ENCODE data around the gene ACVRL1.
"Not testable (repeated sequence)": the region's sequence is repeated elsewhere in the genome, so short reads cannot be mapped to it uniquely, and the experiment has no call there.

The ACVRL1 gene

DNA sequence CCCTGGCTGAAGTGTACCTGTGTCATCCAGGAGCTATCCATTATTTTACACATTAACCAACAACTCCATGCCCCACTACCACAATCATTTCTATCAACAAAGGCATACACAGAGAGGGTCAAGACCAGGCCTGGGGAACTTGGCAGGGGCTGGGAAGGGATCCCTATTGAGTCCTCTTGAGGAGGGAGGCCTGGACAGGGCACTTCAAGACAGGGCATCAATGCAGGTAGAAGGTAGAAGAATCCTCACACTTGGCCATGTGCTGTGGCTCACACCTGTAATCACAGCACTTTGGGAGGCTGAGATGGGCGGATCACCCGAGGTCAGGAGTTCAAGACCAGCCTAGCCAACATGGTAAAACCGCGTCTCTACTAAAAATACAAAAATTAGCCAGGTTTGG lies 32.8 kb upstream of the ACVRL1 start:
- DNase-seq = no peak

DNA sequence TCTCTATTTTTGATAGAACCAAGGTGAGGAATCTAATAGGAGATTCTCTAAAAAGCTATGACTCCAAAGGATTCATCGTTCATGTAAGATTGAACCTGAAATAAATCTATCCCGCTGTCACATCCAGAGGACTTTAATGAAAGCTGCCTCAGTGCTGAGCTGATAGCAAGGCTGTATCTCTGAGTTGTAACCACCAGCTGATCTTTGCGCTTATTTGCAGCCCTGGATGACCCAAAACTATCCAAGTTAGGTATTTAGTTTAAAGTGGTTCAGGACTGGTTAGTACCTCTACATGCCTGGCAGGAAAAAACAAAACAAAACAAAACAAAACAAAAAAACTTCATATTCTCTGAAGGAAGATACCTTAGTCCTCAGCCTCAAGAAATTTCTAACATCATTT lies 28.2 kb upstream of the ACVRL1 start:
- no peak for DNase-seq

DNA sequence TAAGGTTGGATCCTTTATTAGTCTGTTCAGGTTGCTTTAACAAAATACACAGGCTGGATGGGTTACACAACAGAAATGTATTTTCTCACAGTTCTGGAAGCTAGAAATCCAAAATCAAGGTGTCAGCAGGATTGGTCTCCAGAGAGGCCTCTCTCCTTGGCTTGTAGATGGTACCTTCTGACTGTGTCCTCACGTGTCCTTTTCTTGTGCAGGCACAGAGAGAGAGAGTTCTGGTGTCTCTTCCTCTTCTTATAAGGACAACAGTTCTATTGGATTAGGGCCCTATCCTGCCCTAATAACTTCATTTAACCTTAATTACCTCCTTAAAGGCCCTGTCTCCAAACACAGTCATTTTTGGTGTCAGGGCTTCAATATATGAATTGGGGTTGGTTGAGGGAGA lies 24.0 kb upstream of the ACVRL1 start:
- DNase-seq = no peak

DNA sequence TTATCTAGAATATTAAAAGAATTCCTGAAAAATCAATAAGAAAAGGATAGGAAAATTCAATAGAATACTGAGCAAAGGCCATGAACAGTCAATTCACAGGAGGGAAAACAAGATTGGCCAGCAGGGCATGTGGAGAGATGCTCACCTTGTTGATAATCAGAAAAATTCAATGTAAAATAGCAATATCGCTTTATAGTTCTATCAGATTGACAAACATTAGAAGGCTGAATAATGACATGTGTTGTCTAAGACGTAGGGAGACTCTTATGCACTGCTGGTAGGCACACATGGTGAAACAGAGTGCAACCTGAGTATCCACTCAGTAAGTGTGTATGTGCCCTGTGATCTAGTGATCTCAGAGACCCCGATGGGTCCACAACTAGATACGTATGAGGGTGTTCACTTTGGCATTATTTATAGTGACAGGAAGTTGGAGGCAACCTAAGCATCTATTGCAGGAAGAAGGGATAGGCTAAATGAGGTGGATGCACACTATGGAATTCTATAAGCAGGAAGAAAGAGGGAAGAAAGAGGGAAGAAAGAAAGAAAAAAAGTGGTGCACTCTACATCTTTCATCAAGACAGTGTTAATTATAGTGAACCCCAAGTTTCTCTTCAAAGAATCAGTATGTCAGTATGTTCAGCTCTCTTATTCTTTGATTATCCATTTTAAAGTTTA lies 23.2 kb upstream of the ACVRL1 start:
- no peak for DNase-seq

DNA sequence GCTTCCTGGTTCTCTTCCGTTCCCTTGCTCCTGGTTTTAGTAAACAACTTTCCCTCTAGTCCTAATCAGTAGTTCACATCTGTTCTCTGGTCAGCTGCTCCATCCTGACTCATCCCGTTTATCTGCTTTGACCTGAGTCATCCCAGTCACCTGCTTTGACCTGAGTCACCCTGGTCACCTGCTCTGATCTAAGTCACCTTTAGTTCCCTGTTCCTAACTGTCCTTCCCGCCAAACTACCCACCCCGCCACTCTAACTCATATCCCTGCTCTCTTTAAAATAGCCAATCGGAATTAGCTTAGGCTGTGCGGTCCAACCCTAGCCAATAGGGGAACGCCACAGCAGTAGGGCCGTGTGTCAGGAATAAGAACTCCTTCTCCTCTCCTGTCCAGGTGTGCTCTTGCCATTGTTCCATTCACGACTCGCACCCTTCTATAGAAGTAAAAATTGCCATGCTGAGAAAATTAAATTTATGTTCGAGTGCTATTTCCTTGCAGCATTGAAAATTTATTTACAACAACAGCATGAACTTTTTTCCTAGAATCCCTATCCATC lies 22.6 kb upstream of the ACVRL1 start:
- DNase-seq = no peak

DNA sequence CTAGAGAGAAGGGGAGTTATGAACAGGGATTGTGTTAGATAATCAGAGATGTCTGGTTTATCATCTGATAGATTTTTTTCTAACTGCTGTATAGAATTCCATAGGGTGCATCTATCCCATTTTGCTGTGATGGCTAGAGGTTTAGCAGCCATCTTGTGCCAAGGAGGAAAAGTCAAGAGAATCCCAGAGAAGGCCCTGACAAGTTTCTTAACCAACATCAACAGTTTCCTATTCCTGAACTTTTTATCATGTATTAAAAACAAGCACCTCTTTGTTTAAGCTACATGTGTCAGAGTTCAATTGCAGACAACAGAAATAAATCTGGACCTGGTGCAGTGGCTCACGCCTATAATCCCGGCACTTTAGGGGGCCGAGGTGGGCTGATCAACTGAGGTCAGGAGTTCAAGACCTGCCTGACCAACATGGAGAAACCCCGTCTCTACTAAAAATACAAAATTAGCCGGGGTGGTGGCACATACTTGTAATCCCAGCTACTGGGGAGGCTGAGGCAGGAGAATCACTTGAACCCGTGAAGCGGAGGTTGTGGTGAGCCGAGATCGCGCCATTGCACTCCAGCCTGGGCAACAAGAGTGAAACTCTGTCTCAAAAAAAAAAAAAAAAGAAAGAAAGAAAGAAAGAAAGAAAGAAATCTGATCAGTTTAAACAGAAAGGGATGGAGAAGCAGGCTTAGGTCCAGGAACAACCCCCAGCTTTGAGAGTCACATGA lies 21.8 kb upstream of the ACVRL1 start:
- DNase-seq = not testable (repeated sequence)

DNA sequence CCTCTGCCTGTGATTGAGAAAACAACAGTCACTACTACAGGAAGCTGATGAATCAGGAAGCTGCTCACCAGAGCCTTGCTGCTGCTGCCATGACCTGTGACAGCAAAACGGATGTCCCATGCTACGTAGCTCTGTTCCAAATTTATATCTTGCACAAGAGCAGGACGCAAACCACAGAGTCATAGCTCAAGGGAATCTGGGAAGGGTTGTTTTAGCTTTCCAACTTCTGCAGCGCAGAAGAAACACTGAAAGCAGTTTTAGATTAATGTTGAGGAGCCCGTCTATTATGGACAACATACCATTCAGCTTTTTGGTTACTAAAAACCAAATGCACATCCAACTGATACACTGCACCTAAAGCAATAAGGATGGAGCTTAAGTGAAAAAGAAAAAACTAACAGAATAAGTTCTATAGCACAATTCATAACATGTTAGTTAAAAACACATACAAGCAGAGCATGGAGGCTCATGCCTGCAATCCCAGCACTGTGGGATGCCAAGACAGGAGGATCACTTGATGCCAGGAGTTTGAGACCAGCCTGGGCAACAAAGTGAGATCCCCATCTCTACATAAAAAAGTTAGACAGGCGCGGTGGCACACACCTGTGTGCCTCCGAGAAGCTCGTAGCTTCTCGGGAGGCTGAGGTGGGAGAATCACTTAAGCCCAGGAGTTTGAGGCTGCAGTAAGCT lies 21.1 kb upstream of the ACVRL1 start:
- DNase-seq = no peak

DNA sequence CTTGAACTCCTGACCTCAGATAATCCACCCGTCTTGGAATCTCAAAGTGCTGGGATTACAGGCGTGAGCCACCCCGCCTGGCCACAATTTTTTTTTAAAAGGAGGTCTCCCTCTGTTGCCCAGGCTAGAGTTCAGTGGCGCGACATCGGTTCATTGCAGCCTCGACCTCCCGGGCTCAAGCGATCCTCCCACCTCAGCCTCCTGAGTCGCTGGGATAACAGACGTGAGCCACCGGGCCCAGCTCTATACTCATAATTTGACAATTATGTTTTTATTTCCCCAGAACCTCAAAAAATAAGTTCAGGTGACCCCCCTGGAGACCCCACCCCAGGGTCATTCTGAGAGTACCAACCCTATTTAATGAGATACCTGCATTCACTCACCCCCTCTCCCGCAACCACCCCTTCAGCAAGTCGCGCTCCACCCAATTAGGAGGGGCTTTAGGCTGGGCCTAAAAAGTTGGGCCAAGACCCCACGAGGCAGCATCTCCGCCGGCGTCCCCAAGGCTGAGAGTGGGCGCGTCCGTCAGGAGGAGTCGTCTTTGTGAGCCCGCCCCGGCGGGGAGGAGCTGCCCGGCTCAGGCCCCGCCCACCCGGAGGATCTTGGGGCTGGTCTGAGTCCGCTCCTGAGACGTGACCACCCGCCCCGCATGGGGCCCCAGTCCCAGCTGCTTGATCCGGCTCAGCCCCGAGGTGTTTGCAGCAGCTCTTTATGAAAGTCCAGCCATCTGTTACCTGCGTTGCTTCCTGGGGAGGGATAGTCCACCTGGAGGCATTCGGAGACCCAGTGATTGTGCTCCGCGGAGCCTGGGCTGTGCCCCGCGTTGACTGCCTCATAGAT lies 19.6 kb upstream of the ACVRL1 start, which contains the start of gene ANKRD33:
ANKRD33 (plus strand) TSS at position 628 of the 840 bp plus-strand sequence; CDS start at position 712, 84 bp downstream.
- DNase-seq = no peak

DNA sequence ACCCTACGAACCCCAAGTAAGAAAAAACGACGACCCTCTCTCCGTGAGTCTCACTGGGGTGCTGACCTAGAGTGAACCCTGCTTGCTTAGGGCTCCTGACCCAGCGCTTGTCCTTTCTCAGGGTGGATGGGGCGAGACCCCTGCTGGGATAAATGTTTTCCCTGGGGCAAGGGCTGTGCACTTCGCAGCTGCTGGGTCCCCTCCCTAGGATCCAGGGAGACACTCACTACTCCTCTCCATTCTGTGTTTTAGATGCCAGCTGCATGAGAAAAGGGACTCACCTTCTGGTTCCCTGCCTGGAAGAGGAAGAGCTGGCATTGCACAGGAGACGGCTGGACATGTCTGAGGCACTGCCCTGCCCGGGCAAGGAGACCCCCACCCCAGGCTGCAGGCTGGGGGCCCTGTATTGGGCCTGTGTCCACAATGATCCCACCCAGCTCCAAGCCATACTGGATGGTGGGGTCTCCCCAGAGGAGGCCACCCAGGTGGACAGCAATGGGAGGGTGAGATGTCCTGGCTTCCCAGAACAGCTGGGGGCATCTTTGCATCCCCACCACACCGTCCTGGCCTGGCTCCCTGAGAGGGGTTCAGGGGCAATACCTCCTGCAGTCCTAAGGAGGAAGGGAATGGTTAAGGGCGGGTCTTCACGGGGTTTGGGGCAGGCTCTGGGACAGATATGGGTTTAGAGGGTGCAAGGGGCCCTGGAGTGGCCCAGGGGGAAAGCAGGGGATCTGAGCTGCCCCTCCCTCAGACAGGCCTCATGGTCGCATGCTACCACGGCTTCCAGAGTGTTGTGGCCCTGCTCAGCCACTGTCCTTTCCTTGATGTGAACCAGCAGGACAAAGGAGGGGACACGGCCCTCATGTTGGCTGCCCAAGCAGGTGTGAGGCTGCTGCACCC lies 18.7 kb upstream of the ACVRL1 start:
- no peak for DNase-seq

DNA sequence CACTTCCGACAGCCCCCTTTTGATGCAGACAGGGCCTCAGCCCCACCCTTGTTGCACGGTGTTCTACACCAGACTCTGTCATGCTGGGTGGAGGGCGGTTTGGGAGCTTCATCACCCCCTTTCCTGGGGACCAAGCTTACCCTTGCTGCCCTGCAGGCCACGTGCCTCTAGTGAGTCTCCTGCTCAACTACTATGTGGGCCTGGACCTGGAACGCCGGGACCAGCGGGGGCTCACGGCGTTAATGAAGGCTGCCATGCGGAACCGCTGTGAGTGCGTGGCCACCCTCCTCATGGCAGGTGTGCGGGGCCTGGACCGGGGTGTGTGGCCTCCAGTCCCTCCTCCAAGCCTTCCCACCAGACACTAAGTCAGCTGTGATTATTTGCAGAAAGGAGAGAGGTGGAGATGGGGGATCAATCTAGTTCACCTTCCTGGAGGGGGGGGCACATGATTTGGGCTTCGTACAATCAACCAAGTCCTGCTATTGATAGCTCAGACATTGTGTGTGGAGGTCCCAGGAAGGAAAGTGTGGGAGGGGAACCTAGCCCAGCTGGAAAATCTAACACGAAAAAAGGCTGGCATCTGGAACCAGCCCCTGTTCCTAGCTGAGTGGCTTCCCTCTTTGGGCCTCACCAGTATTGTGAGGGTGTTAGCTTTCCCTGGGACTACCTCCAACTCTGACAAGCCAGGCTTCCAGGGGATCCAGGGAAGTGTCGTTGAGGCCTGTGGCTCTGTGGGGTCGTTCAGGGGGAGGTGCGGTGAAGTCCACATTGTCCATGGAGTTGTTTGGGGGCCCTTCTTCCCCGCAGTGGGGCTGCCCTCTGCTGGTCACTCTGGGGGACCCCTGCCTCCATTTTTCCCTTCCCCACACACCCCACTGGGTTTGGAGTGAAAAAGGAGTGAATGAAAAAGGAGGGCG lies 17.8 kb upstream of the ACVRL1 start:
- no peak for DNase-seq

DNA sequence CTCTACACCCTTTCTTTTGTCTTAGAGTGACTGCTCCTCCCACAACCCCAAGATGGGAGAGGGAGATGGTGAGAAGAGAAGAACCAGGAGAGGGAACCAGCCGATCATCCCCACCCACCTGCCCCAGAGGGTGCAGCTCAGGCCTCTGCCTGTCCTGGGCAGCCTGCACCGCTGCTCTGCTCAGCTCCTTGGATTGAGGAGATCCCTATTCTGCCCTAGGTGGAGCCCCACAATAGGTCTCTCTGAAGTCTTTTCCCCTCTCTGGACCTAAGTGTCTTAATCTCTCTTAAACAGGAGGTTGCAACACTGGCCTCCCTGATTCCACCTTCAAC lies 17.2 kb upstream of the ACVRL1 start:
- no peak for DNase-seq

DNA sequence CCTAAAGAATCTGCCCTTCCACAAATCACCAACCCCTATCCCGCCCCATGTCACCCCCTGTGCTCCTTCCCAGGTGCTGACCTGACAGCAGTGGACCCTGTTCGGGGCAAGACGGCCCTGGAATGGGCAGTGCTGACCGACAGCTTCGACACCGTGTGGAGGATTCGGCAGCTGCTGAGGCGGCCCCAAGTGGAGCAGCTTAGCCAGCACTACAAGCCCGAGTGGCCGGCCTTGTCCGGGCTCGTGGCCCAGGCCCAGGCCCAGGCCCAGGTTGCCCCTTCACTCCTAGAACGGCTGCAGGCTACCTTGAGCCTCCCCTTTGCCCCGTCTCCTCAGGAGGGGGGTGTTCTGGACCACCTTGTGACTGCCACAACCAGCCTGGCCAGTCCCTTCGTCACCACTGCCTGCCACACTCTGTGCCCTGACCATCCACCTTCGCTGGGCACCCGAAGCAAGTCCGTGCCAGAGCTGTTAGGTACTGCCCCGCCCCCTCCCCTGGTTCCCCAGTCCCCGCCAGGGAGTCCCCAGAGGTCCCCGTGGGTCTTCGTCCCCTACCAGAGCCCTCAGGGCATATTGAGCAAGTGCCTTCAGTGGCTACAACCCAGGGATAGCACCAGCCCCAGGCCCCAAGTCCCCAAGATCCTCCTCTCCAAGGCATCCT lies 16.7 kb upstream of the ACVRL1 start:
- DNase-seq = no peak

DNA sequence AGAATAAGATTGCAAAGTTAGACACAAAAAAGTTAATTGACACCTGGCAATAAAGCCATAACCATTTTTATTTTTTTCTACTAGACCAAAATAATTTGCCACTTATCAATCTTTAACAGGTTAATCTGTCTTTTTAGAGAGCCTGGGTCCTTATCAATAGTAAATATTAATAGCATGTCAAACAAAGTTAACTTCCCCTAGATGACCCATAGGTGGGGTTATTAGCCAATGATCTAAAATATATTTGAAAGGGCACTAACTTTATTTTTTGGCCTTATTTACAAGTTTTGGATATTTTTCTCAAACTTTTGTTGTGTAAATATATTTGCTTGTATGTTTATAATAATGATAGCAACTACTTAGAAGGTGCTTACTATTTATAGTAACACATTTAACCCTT lies 15.5 kb upstream of the ACVRL1 start:
- no peak for DNase-seq

DNA sequence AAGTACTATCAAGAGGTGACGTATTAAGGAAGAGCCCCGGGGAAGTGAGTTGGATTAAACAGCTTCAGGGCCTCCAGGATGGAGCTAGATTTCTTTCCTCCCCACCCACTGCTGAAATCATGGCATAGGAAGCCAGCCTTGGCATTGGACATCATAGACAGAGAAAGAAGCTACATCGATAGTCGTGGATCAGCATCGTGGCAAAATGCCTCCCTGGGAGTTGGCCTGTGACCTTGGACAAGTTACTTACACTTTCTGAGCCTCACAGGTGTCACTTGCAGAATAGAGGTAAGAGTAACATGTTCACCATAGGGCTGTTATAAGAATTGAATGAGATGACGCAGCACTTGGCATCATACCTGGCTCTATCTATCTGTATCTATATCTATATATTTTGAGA lies 13.5 kb upstream of the ACVRL1 start:
- DNase-seq = no peak

DNA sequence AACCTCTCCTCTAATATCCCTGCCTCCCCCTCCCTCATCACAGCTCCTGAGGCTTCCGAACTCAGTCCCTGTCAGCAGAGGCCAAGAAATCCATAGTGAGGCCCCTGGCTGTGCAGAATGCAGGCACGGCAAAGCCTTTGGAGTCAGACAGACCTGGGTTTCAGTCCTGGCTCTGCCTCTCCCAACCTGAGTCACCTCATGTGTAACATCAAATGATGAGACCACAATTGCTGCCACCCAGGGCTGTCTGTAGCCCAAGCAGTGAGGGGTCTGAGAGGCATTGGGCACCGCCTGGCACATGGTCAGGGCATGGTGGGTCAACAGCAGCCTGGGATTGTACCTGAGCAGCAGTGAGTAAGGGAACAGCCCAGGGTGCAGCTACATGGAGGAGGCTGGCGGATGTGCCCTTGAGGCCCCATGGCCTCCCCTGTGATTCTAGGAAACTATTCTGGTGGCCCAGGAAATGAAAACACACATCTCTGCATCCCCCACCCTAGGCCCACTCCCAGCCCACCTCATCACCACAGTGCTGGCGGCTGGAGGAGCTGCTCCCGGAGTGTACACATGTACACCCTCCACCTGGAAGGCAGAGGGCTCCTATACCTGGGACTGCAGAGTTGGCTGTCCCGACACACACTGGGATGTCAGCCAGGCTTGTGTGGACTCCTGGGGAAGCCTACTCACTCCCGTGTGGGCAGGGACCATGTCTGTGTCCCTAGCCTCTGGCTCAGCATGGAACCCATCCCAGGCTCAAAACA lies 11.7 kb upstream of the ACVRL1 start:
- no peak for DNase-seq

DNA sequence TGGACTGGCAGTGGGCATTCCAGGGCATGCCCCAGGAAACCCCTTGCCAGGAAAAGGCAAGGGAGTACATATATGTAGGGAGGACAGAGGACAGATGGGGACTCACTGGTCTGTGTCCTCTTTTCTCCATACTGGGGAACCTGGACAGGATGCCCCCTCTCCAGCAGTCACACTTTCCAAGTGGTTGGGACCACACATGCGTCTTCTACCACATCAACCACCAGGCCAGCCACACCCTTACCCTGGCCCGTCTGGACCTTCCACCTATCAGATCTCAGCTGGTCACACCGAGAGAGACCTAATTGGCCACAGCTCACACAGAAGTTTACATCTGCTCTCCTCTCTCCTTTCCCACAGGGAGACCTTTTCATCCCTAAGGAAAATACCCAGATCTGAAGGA lies 11.1 kb upstream of the ACVRL1 start:
- no peak for DNase-seq

DNA sequence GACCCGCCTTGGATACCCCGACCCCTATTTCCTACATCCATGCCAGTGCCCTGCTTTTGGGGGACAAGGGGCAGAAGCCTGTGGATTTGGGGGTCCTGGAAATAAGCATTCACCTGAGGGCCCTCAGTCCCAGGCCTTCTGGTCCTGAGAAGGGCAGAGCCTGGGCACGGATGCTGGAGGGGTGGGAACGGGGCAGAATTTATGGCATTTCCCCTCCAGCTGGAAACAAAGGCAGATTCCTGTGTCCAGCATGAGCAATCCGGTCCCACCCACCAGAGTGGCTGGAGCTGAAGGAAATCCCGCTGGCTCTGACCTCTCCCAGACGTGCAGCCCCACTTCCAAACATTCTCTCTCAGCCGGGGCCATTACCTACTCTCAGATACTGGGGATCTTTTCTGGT lies 10.1 kb upstream of the ACVRL1 start:
- no peak for DNase-seq

DNA sequence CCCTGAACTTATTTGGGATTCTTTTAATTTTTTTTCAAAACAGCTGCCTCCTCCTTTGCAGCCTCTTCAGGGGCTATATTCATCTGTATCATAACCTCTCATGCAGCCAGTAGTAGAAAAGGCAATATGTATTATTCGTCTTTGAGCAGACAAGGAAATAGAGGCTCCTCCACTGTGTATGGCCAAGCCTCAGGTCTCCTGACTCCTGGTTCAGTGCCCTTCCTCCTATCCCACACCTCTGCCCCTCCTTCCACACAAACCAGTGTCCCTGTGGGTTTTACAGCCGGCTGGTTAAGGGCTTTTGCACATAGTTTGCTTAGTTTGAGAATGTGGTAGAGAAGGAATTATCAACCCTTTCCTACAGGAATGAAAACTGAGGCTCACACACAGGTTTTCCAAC lies 8.8 kb upstream of the ACVRL1 start:
- no peak for DNase-seq

DNA sequence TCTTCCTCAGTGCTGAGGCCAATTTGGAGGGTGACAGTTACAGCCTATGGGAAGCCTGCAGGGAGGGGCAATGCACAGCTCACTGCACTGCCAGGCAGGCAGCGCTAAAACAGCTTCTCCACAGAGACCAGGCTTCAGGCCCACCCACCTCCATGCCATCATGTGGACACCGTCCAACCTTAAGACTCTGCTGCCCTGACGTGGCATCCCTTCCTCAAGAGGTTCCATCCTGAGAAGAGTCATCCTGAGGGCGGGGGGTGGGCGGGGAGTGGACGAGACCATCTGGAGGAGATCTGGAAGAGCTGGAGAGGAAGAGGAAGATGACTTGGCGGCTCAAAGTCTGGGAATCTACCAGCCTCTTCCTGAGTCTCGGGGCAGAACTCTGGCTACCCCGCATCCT lies 8.4 kb upstream of the ACVRL1 start:
- no peak for DNase-seq
